ENCODE data around the gene OCA2. TPM values are rescaled to one million over a fixed set of nuclear protein-coding genes. Genes with fewer than 3 reads are reported as not detected.

OCA2 gene
- total RNA-seq, 1 donor from 2014 or later: 0.73 TPM

DNA sequence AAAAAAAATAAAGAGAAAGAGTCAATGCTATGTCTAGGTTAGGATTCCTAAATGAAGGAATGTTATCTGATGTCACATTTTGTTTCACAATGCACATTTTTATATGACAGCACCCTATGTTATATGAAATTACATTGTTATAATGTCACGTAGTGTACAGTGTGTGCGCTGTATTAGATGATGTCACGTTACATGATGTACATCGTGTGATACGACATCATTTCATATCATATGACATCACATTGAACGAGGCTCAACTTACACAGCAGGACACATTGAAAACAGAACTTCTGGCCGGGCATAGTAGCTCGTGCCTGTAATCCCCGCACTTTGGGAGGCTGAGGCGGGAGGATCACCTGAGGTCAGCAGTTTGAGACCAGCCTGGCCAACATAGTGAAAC is 150.0 kb downstream of the OCA2 start:
- no peak for DNase-seq (ENCODE audit: low spot score)

DNA sequence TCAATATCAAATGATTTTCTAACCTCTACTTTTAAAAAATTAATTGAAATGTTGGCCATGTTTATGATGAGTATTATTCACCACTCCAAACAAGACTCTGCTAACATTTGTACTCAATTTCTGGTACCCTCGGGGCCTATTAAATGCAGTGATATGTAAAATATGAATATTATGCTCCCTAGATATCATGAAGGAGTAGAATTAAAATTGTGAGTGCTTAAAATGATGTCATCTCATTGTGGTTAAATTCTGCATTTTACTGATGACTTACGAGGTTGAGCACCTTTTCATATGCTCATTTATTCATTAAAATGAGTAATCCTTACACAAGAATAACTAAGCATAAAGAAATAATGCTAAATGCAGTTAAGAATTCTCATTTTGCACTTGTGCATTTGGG is 159.9 kb downstream of the OCA2 start:
- DNase-seq (ENCODE audit: low spot score): no peak

DNA sequence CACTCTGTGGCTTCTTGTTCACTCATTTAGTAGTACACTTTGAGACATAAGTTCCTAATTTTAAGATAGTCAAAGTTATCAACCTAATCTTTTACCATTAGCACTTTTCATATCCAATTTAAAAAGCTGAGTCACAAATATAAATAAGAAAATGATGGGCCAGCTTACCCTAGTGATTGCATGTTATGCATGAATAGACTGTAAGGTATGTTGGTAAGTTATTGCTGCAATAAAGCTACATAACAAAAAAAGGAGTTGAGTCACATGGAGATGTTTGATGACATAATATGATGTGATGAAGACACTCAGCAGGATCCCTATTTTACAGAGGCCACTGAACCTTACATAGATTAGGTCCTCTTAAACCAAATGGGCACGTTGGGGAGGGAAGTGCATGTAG is 161.3 kb downstream of the OCA2 start:
- no peak for DNase-seq (ENCODE audit: low spot score)

DNA sequence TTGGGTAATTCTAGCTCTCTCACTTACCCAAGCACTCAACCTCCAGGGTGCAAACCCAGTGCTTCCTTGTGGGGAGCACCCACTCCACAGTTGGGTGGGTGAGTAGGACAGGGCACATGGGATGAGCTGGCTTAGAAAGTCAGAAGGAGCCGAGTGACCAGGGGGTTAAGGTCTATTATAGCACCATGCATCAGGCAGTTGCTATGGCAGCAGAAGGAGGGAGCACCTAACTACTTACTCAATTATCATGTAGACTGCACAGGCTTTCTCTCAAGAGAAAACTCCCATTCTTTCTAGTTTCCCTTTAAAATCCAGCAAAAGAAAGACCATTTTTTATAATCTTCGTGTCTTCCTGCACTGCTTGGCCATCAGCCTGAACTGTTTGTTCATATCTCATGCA is 163.0 kb downstream of the OCA2 start:
- no peak for DNase-seq (ENCODE audit: low spot score)

DNA sequence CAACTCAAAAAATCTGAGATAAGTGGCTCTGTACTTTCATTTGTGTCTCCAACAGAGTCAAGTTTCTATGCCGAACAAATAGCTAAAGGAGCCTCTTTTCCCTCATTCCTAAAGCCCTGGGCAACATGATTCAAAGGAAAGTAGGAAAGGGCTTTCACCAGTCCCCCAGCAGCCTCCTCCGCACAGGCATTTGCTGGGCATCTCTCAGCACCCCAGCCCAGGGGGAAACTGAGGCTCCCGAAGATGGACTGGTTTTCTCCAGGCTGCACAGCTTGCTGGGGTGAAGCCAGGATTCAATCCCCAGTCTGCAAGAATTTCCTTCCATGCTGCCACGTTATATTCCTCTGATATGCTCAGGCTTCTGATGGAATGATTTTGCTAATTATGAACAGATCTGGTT is 163.8 kb downstream of the OCA2 start:
- DNase-seq (ENCODE audit: low spot score): no peak

DNA sequence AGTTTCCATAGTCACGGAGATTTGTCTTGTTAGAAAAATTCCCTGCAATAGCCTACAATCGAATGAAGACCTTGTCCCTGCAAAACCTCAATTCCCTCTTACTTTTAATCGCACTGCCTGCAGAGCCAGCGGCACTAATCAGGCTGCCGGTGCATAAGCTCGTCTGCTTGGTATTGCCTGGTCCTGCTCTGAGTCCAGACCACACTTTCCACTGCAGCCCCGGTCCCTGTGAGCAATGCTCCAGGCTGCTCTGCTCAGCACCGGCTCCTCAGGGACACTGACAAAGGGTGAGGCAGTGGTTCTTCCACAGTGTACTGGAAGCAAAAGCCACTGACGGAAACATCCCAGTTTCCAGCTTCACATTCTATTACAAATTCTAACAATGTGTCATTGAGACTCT is 164.3 kb downstream of the OCA2 start:
- no peak for DNase-seq (ENCODE audit: low spot score)

DNA sequence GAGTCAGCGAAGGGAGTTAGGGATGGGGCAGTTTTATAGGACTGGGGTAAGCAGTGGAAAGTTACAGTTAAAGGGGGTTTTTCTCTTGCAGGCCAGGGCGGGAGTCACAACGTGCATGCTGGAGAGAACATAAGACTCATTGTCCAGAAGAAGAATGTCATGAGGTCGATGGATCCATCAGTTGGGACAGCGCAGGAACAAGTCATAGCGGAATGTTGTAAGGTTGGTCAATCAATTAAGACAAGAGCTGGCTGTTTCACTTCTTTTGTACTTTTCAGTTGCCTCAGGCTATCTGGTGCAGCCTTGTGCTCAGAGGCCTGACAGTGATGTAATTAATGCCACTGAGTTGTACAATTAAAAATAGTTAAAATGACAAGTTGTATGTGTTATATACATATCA is 165.6 kb downstream of the OCA2 start:
- DNase-seq (ENCODE audit: low spot score): no peak

DNA sequence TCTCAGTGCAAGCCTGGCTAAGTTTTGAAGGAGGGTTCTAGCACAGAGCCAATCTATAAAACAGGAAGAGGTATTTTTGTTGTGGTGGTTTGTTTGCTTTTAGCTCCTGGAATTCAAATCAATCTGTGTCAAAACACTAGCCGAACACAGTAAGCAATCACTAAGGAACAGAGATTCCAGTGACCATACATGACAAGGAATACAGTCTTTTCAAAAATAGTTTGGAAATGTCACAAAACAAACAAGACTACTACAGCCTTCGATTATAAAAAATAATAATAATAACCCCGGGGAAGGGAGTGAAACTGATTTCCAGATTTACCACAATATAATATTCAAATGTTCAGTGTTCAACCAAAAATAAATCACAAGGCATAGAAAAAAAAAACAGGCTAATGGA is 166.5 kb downstream of the OCA2 start:
- no peak for DNase-seq (ENCODE audit: low spot score)

DNA sequence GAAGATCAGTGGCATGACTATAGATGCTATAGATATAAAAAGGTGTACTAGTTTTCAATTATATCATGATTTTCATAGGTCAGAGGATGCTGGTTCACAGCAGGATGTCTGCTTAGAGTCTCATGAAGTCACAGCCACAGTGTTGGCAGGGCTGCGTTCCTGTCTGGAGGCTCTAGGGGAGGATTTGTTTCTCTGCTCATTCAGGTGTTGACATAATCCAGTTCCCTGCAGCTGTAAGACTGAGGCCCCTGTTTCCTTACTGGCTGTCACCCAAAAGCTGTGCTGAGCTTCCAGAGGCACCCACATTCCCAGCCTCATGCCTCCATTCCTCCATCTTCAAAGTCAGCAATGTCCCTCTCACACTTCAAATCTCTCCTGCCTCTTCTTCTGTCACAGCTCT is 170.7 kb downstream of the OCA2 start:
- DNase-seq (ENCODE audit: low spot score): no peak

DNA sequence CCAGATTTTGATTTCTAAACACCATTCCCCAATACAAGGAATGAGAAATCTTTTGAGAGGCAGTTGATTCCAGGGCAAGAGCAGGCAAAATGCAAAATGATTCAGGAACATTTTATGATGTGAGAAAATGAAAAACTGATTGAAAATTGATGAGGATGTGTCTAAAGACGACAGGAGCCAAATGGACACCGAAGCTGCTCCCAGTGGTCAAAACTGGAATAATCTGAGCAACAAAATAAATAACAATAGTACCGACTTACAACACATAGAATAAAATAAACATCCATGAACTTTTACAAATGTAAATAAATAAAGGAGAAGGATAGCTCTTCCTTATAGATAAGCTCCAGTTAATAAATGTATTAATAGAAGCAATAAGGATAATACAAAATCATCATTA is 186.8 kb downstream of the OCA2 start:
- DNase-seq (ENCODE audit: low spot score): no peak

DNA sequence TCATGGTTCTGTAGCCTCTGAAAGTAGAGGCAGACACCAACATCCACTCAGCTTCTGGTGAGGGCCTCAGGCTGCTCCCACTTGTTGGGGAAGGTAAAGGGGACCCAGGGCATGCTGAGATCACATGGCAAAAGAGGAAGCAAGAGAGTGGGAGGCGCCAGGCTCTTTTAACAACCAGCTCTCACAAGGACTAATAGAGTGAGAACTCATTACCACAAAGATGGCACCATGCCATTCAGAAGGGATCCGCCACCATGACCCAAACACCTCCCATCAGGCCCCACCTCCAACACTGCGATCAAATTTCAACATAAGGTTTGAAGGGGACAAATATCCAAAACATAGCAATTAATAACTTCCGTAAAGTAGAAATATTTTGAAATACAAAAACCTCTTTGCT is 192.3 kb downstream of the OCA2 start:
- no peak for DNase-seq (ENCODE audit: low spot score)

DNA sequence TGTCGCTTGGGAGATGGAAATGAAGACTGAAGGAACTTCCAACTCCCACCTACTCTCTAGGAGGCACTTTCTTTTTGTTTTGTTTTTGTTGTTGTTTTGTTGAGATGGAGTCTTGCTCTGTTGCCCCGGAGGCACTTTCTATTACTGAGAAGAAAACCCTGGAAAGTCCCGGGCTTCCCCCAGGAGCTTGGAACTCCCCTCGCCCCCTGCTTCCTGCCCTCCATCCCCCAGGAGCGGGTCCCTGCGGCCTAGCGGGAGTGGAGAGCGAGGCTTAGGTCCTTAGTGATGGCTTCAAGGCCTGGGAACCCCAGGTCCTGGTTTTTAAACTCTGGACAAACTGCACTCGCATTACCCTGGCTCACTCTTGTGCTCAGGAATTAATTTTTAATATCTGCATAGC is 195.7 kb downstream of the OCA2 start:
- DNase-seq (ENCODE audit: low spot score): no peak

DNA sequence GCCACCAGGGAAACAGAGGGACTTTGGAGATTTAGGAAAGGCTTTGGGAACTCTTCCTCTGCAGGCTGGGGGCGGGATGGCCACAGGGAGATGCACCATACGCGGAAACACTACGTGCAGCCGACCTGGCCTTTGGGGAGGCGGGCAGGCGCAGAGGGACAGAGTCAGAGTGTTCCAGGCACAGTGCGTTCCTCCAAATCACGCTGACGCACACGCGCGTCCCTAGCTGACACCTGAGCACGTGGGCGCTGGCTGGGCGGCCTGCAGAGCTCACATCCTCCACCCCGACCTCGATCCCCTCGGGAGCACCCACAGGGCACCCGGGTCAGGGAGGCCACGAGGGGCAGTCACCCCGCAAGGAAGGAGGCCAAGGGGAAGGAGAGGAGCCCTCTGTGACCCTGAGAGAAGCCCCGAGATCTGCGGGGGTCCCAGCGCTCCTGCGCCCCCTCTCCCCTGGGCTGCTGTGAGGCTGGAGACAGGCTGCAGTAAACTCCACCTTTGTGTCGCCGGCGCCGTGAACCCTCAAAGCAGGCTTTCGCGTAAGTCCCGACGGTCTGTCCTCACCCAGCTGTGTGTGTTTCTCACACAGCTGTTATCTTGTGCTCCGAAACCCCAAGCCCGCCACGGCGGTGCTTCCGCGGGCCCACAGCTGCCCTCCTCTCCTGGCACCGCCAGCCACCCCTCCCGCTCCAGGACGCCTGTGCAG is 196.3 kb downstream of the OCA2 start:
- no peak for DNase-seq (ENCODE audit: low spot score)

DNA sequence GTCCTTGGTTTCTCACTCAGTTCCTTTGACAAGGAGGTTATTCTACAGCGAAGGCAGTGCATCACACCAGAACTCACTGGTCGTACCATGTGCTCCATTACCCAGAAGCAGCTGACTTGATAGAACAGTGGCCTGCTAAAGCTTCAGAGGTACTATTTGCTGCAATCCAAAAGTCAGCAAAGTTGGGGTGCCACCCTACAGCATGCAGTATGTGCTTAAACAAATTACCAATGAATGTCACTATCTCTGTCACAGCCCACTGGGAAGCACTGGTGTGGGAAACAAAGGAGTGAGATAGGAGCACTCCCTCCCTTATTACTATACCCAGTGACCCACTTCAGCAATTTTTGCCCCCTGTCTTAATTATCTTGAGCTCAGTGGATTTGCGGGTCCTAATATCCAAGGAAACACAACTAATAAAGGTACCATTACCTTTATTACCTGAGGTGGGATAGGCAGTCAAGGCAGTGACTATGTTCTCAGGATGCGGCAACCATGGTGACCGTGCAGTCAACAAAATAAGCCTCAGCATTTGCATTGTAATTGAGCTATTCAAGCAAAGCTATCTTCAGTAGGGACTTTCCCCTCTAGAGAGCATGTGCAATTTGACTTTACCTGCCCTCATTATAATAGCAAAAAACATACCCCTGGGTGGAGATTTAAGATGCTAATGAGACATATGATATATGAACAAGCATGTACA is 199.4 kb downstream of the OCA2 start:
- no peak for DNase-seq (ENCODE audit: low spot score)

DNA sequence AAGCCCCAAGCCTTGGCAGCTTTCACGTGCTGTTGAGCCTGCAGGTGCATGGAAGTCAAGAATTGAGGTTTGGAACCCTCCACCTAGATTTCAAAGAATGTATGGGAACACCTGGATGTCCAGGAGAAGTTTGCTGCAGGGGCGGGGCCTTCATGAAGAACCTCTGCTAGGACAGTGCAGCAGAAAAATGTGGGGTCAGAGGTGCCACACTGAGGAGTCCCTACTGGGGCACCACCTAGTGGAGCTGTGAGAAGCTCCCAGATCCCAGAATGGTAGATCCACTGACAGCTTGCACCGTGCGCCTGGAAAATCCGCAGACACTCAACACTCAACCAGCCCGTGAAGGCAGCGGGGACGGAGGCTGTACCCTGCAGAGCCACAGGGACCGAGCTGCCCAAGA is 201.6 kb downstream of the OCA2 start:
- no peak for DNase-seq (ENCODE audit: low spot score)

DNA sequence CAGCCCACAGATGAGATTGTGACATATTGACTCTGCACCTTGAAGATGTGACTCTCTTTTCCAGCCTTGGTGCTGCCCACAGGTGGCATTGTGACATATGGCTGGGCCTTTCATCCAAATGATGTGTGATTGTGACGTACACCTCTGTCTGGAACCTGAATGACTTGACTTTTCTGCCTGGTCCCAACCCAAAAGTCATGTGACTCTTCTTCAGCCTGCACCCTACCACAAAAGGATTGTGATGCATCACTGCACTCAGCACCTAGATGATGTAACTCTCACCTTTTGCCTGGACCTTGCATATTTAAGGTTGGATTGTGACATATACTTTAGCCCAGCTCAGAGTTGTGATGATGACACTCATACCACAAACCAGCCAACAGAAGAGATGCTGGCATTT is 204.5 kb downstream of the OCA2 start:
- no peak for DNase-seq (ENCODE audit: low spot score)

DNA sequence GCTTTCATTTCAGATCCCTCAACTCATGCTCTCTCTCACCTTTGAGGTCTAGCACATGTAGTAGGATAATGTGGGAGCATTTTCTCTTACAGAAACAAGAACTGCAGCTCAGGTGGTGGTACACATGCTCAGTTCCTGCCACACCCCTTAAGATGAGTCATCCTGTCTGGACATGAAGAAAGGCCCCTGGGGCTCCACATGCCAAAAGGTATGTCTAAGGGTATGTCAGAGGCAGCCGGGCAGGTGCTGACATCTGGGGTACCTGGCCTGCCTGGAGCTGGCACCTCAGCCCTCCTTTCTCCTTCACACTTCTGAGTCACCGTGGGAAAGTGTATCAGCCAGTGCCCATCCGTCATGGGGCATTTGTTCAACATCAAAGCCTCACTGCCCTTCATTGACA is 209.9 kb downstream of the OCA2 start:
- DNase-seq (ENCODE audit: low spot score): no peak

DNA sequence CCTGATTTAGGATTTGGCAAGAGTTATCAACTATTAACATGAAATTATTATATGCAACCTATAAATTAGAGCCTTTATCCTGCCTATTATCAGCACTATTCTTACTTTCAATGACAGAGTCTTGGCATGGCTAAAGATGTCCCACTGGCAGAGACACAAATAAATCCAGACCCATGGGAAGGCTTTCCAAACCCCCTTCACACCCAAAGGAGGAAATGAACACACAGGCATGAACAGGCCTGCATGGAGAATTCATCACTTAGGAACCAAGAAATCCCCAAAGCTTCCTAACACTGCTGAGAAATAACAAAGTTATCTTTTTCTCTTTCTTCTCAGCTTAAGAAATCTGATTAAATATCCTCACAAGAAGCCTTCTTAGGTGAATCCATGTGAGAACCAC is 213.9 kb downstream of the OCA2 start:
- DNase-seq (ENCODE audit: low spot score): no peak

DNA sequence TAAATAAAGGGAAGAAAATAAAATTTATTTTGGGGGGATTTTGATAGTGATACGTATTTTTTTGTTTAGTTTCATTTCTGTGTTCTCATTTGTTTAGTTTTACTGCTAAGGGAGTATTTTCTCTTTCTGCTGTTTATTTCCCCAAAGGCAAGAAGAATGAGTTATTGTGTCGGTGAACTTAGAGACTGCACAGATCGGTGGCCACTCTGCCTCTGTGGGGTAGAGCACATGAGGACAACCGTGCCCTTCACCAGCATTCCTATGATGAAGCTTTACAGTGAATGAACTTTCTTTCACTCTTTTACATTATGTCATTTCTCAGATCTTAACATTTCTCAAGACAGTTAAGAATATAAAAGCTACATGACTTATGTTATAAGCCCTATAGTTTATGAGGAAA is 214.4 kb downstream of the OCA2 start:
- no peak for DNase-seq (ENCODE audit: low spot score)

DNA sequence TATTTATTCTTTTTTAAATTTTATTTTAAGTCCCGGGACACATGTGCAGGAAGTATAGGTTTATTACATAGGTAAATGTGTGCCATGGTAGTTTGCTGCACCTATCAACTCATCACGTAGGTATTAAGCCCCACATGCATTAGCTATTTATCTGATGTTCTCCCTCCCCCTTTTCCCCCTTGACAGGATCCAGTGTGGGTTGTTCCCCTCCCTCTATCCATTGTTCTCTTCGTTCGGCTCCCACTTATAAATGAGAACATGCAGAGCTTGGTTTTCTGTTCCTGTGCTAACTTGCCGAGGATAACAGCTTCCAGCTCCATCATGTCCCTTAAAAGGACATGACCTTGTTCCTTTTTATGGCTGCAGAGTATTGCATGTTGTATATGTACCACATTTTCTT is 220.3 kb downstream of the OCA2 start:
- no peak for DNase-seq (ENCODE audit: low spot score)

DNA sequence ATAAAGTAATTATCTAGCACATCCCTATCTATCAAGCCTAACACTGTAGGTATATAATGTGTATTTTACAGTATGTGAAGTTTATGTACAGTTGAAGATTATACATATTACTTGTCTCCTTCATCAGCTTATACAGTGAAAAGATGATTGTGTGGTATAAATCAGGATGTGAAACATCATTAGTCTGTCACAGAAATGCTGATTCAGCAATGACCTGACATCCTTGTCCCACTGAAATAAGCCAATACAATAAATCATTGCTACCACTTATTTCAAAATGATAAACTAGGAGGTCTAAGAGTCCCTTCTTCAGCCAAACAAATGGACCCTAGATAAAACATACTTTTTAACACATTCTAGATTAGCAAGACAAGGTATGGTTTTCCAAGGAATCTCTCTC is 225.3 kb downstream of the OCA2 start:
- no peak for DNase-seq (ENCODE audit: low spot score)

DNA sequence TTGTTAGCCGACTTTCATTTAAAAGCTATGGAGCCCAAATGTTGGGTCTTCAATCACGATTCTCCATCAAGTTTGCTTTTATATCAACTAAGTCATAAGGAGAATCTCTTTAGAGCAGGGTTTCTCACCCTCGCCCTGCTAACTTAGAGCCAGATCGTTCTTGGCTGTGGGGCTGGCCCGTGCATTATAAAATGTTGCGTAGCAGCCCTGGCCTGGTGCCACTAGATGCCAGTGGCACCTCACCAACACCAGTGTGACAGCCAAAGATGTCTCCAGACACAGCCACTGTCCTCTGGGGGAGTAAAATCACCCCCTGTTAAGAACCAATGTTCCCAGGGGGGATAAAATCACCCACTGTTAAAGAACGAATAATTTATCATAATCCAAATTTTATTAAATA is 226.1 kb downstream of the OCA2 start:
- DNase-seq (ENCODE audit: low spot score): no peak

DNA sequence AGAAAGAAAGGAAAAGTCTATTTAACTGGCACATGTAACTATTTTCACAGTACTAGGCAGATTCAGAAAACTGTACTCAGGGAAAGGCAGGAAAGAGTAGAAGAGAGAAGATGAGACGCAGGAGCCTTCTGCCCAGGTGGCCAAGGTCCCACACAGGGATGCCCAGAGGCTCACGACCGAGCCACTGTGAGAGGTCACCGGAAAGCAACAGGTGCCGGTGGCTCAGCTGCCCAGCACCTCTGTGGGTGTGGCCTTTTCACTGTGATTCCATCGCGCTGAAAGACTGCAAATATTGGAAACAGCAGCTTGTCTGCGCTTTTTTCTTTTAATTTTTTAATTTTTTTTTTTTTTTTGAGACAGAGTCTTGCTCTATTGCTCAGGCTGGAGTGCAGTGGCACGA is 226.8 kb downstream of the OCA2 start:
- no peak for DNase-seq (ENCODE audit: low spot score)

DNA sequence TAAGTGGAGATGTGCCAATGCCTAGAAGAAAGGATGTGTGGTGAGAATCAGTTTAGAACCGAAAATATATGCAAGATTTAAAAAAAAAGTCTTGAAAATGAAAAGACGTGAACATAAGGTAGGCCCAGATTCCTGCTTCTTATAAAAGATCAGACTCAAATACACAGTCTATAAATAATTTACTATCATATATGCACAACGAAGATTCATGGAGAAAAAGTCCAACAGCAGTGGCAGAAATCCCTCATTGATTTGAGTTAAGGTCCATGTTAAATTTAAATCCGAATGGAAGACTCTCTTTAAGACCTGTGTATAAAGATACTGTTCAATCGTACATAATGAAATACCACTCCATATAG is 227.2 kb downstream of the OCA2 start:
- DNase-seq (ENCODE audit: low spot score): no peak
